Ishikawa (cell line): Measurements from ENCODE around the gene KIF13A.

Experiments used
- CEBPB ChIP-seq: IDR thresholded peaks from 2 replicates; pipeline ENCODE4 v1.6.1; 2012
- CREB1 ChIP-seq: IDR thresholded peaks from 2 replicates; pipeline ENCODE4 v1.6.1; 2012; ENCODE audit warnings: low read depth
- EGR1 ChIP-seq: IDR thresholded peaks from 2 replicates; pipeline ENCODE4 v1.6.1; 2012
- EP300 ChIP-seq: IDR thresholded peaks from 2 replicates; pipeline ENCODE4 v1.6.1; 2012; ENCODE audit warnings: borderline replicate concordance
- FOXM1 ChIP-seq: IDR thresholded peaks from 2 replicates; pipeline ENCODE4 v1.6.1; 2012; ENCODE audit warnings: low read depth, borderline replicate concordance
- MAX ChIP-seq: IDR thresholded peaks from 2 replicates; pipeline ENCODE4 v1.6.1; 2012
- NFIC ChIP-seq: IDR thresholded peaks from 2 replicates; pipeline ENCODE4 v1.6.1; 2012
- RAD21 ChIP-seq: IDR thresholded peaks from 2 replicates; pipeline ENCODE4 v1.6.1; 2012; ENCODE audit warnings: low read depth
- REST ChIP-seq: IDR thresholded peaks from 2 replicates; pipeline ENCODE4 v1.6.1; 2012; ENCODE audit warnings: low read depth, mild to moderate bottlenecking
- TAF1 ChIP-seq: IDR thresholded peaks from 2 replicates; pipeline ENCODE4 v1.6.1; 2012; ENCODE audit warnings: low read depth, mild to moderate bottlenecking
- TCF12 ChIP-seq: IDR thresholded peaks from 2 replicates; pipeline ENCODE4 v1.6.1; 2012; ENCODE audit warnings: low read depth
- TEAD4 ChIP-seq: IDR thresholded peaks from 2 replicates; pipeline ENCODE4 v1.6.1; 2012
- USF1 ChIP-seq: IDR thresholded peaks from 2 replicates; pipeline ENCODE4 v1.6.1; 2012
- YY1 ChIP-seq: IDR thresholded peaks from 2 replicates; pipeline ENCODE4 v1.6.1; 2012; ENCODE audit warnings: low read depth
- ZBTB7A ChIP-seq: IDR thresholded peaks from 2 replicates; pipeline ENCODE4 v1.6.1; 2012; ENCODE audit warnings: low read depth

KIF13A gene

GRCh38 chr6:17883665-17884497, 103.6 kb downstream of the KIF13A start:
- TF ChIP-seq EP300 (no peak), ZBTB7A (no peak), NFIC (no peak), TEAD4 (no peak), RAD21 (no peak), YY1 (no peak), EGR1 (no peak), MAX (no peak), REST (no peak), CEBPB (no peak), USF1 (no peak), TAF1 (no peak), FOXM1 (no peak), TCF12 (no peak), CREB1 (no peak)

GRCh38 chr6:17881085-17881858, 106.2 kb downstream of the KIF13A start:
- TF ChIP-seq MAX (no peak), CEBPB (no peak), TCF12 (no peak), USF1 (no peak), TAF1 (no peak), ZBTB7A (no peak), FOXM1 (no peak), EP300 (no peak), CREB1 (no peak), RAD21 (no peak), YY1 (no peak), EGR1 (no peak), TEAD4 (no peak)

GRCh38 chr6:17879184-17879583, 108.3 kb downstream of the KIF13A start:
- no peak for TF ChIP-seq REST
- TF ChIP-seq NFIC: no peak
- TF ChIP-seq TAF1: no peak
- no peak for TF ChIP-seq CREB1
- TF ChIP-seq EGR1: no peak
- TF ChIP-seq FOXM1: no peak
- TF ChIP-seq TCF12: no peak
- TF ChIP-seq RAD21: no peak
- TF ChIP-seq EP300: no peak
- TF ChIP-seq ZBTB7A: no peak
- no peak for TF ChIP-seq MAX
- TF ChIP-seq USF1: no peak
- no peak for TF ChIP-seq YY1
- no peak for TF ChIP-seq CEBPB
- no peak for TF ChIP-seq TEAD4

GRCh38 chr6:17878734-17879133, 108.7 kb downstream of the KIF13A start:
- TF ChIP-seq CREB1 (no peak), ZBTB7A (no peak), REST (no peak), TAF1 (no peak), RAD21 (no peak), TCF12 (no peak), EGR1 (no peak), EP300 (no peak), YY1 (no peak), MAX (no peak), NFIC (no peak), CEBPB (no peak)
